ENCODE measurements around the gene ELF4.
"Not testable (repeated sequence)": the region's sequence is repeated elsewhere in the genome, so short reads cannot be mapped to it uniquely, and the experiment has no call there.

ELF4 gene

GRCh38 chrX:130110379-130111219 is at the start of gene ELF4:
Gene ELF4 (minus strand): TSS chrX:130110497. CDS start chrX:130081330, 29,167 bp downstream.
- peak; percentile 40 for DNase-seq

DNA sequence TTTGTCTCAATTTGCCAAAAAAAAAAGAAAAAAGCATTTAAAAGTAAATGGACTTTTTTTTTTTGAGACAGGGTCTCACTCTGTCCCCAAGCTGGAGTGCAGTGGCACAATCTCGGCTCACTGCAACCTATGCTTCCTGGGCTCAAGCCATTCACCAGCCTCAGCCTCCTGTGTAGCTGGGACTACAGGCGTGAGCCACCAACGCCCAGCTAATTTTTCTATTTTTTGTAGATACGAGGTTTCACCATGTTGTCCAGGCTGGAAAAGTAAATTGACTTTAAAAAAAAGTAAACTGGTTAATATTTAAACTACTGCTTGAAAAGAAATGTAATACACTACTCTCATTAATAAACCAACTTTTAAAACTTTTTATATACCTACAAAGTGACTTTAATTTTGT is 49.5 kb upstream of the ELF4 start:
- no peak for DNase-seq

DNA sequence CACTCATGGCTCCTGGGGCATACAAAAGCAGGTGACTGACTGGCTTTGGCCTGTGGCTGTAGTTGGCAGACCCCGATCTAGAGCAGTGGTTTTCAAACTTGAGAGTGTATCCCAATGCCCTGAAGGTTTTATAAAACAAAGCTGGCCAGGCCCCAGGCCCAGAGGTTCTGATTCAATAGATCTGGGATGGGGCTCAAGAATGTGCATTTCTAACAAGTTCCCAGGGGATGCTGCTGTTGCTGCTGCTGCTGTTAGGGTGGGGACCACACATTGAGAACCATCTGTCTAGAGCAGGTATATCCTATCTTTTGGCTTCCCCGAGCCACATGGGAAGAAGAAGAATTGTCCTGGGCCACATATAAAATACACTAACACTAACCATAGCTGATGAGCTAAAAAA is 48.0 kb upstream of the ELF4 start:
- no peak for DNase-seq

DNA sequence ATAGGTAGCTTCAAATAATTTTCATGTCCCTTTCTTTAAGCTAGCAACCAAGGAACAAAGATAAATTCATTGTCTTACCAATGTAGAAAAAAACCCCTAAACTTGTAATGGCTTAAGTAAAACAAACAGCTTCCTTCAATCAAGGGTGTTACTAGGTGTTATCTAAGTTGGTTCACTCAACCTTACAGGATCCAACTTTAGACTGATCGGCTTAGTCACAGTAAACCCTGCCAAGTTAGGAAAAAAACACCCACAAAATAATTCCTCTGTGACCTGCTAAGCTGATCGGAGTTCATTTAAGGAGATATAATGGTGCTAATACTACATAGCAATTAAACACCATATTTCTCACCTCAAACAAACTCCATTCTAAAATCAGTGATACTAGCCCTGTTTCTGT is 45.3 kb upstream of the ELF4 start:
- DNase-seq: no peak

DNA sequence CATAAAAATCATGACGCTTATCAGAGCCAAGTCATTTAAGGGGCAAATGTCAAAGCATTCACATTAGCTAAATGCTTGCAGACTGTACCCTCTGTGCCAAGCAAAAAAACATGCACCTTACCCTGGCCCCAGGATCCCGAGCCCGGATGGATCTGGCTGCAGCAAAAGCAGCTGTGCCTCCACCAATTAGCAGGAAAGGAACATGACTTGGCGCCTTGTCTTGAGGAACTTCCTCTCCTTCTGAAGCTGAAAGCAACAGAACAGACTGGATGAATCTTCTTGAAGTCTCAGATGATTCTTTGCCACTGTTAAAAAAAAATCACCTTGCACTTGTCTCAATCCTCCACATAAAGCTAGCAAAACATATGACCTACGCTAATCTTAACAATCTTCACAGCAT is 37.3 kb upstream of the ELF4 start:
- no peak for DNase-seq

GRCh38 chrX:130145123-130145522 is 34.8 kb upstream of the ELF4 start:
- DNase-seq: no peak

GRCh38 chrX:130144509-130144908 is 34.2 kb upstream of the ELF4 start:
- no peak for DNase-seq

DNA sequence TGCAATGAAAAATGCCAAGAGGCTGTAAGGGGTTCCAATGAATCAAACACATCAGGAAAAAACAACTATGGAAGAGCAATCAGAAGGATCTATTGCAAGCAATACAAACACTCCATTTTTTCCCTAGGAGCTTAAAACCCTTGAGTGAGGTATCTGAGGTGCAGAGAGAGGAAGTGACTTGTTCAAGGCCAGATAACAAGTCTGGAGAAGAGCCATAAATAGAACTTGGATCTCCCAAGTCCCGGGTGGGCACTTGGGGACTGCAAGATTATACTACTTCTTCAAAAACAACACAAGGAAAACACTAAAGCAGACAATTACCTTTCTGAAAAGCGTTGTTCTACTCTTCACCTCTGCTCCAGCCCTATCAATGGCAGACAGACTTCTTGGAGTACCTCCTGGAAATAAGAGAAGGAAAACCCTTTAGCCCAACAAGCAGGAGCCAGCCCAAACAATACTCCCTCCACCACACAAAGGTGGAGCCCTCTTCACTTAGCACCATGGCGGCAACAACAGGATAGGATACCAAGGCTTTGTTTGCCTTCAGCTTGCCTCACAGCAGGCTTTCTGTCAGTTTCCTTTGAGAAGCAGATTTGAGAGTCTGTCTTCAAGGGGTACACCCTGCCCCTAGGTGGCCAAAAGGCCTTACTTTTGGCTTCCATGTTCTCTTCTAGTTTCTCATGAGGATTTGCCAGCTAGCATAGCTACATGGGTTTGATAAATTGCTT is 29.3 kb upstream of the ELF4 start:
- DNase-seq: no peak

DNA sequence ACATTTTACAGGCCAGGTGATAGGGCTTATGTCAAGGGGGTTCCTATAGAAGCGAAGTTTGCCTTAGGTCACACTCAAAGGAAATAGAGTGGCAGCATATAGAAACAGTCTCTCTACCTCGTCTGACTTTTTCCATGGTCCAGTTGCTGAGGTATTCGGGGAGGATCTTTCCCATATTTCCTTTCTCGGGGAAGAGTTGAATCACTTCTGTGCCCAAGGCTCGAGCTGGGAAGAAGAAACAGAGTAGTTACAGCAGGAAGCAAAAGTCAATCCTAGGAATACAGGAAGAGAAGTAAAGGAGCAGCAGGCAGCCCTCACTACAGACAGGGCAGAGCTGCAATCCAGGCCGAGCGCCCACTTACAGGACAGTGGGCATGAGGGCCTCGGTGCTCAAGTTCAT is 26.7 kb upstream of the ELF4 start:
- DNase-seq: no peak

- no peak for DNase-seq
These were observed 26.2 kb upstream of the ELF4 start for GRCh38 chrX:130136496-130136895.

DNA sequence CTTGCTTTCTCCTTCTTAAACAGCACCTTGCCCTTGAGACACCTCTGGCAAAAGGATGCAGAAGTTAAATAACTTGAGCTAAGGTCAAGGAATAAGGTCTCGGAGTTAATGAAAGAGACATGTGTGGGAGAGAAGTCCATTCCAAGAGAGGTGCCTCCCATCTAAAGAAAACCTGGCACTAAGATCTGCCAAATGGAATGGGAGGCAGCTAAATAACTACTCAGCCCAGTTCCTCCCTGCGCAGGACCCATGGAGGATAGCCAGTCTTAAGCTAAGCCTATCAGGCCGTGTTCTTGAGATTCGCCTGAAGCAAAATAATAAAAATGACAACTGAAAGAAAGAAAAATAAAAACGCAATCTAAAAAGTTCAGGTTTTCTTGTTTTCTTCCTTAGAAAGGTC is 20.7 kb upstream of the ELF4 start:
- no peak for DNase-seq

DNA sequence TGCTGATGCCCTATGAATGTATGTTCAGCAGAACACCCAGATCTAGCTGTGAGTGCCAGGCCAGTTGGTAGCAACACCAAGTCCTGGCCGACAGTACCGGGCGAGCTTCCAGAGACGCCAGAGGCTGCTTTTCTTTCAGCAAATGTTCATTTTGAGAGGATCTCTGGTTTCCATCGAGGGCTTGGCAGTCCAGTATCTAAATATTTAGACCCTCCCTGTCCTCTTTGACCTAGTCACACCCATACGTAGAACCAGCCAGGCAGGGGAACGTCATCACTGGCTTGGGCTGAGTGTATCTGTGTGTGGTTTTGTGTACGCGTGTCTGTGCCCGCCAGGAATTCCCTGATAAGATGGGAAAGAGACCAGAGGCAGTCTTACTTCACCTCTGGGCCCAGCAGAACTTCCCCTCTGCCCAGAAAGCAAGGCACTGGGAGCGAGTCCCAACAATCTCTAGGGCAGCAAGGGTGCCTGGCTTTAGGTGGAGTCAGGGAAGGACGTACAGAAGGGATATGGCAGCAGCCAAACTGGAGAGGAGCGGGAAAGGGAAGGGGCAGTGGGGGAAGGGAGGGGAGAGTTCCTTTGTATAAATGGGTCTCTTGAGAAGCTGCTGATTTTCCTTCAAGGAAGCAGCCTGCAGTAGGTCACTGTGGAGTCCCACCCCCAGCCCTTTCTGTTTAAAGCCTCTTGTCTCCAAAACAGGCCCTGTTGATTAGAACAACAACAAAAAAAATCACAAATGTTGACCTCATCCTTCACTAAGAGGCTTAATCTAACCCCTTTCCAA is 15.0 kb upstream of the ELF4 start:
- no peak for DNase-seq

DNA sequence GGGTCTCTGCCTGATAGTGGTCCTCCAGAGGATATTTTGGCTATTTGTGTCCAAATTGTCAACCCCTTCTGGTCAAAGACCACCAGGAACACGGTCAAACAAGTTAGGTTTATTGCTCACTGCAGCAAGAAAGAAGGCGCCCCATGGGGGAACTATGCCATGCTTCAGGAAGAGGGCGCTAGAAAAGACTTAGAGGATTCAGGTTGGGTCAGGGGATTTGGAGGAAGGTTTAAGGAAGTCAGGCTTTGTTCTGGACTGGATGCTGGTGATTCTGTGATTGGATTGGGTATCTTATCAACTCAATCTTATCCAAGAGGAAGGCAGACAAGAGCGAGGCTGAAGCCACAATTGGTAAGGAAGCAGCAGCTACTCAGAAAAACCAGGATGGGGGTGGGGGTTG is 14.3 kb upstream of the ELF4 start:
- DNase-seq: no peak

GRCh38 chrX:130121505-130121800 is 11.2 kb upstream of the ELF4 start:
- DNase-seq: no peak

DNA sequence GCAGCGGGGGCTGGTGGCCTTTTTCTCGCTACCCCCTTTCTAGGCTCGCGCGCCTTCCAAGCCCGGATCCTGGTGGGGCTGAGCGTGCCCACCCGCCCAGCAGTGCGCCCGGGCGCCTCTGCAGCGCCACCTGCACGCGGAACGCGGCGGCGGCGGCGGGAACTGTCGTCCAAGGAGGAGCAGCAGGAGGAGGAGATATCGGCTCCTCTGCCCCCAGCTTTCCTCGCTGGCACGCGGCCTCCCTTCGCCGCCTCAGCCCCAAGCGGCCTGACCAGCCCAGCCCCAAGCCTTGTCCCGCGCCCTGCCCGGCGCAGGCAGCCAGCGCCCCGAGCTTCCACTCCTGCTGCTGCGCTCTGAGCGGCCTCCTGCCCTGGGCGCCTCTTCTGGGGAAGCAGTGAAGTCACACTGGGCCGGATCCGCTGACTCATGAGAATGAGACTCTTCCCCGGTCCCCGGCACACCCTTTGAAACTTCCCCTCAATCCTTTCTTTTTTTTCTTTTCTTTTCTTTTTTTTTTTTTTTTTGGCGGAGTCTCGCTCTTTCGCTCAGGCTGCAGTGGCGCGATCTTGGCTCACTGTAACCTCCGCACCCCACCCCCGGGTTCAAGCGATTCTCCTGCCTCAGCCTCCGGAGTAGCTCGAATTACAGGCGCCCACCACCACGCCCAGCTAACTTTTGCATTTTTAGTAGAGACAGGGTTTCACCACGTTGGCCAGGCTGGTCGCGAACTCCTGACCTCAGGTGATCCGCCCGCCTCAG is 10.6 kb upstream of the ELF4 start:
- peak; percentile 46 for DNase-seq

- DNase-seq: no peak
These were observed 10.0 kb upstream of the ELF4 start for GRCh38 chrX:130120321-130120731.

DNA sequence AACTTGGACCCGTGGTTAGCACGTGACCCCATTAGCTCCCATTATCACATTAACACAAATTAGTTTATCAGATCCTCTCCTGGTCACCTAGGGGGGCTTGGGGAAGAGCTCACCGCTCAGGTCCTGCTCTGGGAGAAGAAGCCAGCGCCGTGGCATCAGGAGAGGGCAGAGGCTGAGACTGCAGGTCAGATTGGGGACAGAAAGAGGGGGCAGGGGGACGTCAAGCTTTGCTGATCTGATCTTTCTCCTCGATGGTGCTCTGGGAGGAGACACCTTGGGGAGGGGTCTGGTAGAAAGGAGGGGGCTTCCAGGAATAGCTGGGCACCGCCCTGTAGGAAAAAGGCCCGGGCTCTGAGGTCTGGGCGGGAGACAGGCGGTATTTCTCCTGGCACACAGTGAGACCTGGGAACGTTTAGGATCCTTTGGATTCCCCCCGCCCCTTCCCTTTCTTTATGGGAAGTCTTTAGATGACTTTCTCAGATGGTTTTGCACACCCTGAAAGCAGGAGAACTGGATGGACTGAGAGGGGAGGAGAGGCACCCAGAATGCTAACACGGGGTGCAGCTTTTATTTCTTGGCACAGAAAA is 9.1 kb upstream of the ELF4 start:
- DNase-seq: no peak

GRCh38 chrX:130118441-130119311 is 8.4 kb upstream of the ELF4 start:
- DNase-seq: no peak

DNA sequence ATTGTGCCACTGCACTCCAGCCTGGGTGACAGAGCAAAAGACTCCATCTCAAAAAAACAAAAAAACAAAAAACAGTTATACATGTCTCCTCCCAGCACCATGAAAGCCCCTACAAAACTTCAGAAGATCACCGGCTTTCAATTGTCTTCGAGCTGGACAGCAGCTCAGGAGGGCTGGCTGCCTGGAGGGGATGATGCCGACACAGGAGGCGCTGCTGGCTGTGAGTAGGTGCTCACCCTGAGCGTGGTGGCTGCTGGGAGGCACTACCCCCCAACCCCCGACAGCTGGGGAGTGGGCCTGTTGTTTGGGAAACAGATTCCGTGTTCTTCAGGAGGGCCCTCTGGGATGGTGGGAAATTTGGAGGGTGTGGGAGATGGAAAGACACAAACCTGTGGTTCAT is 6.9 kb upstream of the ELF4 start:
- DNase-seq: no peak

DNA sequence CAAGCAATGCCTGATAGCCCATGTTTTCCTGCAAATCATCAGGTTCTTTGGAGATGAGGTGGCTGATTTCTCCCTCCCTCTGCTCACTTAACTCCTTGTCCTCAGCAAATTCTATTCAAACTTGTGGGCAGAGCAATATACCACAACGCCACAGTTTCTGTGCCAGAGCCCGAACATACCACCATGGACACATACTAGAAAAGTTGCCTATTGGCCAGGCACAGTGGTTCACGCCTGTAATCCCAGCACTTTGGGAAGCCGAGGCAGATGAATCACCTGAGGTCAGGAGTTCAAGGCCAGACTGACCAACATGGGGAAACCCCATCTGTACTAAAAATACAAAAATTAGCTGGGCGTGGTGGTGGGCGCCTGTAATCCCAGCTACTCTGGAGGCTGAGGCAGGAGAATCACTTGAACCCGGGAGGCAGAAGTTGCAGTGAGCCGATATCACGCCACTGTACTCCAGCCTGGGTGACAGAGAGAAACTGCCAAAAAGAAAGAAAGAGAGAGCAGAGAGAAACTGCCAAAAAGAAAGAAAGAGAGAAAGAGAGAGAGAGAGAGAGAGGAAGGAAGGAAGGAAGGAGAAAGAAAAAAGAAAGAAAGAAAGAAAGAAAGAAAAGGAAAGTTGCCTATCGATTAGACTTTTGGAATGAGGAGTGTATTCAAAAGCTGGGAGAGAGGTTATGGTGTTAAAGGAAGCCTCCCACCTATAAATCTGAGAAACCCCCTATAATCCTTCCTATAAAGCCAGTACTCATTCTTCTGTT is 5.0 kb upstream of the ELF4 start:
- not testable (repeated sequence) for DNase-seq

DNA sequence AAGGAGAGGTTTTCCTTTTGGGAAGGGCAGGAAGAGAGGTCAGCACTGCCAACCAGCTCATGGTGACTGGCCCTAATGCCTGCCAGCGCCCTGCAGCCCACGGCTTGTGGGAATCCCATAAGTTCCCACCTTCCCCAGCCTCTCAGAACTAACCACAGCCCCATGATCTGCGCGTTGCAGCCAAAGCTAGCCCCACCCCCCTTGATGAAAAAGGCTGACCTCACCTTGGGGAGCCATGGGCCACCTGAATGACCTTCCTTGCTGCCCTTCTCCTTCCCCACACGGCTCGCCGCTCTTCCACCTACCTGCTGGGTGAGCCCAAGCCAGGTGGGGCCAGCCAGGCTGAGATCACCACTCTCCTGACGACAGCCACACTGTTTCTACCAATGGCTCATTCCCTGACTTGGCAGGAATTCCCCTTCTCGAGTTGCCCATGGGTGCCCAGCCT is 3.9 kb upstream of the ELF4 start:
- DNase-seq: no peak
